Measurements from ENCODE around the gene ADGRG6. TPM values are rescaled to one million over a fixed set of nuclear protein-coding genes. Genes with fewer than 3 reads are reported as not detected.

The ADGRG6 gene
- total RNA-seq, 1 donor from 2014 or later: 7.7 TPM

- H3K27ac ChIP-seq: no peak overlapping the region
- H3K27me3 ChIP-seq: no peaks in the 10 kb centered on the region
- intact Hi-C loops (cut with DNase I): no loop called here
Measured at GRCh38 chr6:142378138-142378875, 76.5 kb downstream of the ADGRG6 start.

GRCh38 chr6:142380626-142381025, 78.8 kb downstream of the ADGRG6 start:
- Histone ChIP-seq H3K27me3 (no peaks in the 10 kb centered on the region), H3K4me1 (no peaks in the 10 kb centered on the region), H3K9me3 (no peaks in the 10 kb centered on the region), H3K36me3 (no peaks in the 10 kb centered on the region), H3K4me3 (no peak overlapping the region), H3K27ac (no peak overlapping the region)
- TF ChIP-seq CTCF (IDR thresholded peaks at IDR 0.05): no peak
- DNase-seq (ENCODE audit: low spot score in 2 of 2): peak in 1 of 2 donors; percentile 64
- intact Hi-C loops (cut with DNase I): no loop called here

More at GRCh38 chr6:142378138-142378875, 76.5 kb downstream of the ADGRG6 start:
- no peak for TF ChIP-seq CTCF (IDR thresholded peaks at IDR 0.05)
- DNase-seq (ENCODE audit: low spot score in 2 of 2): no peak
- Histone ChIP-seq H3K4me1 (no peaks in the 10 kb centered on the region), H3K36me3 (no peaks in the 10 kb centered on the region), H3K9me3 (no peaks in the 10 kb centered on the region), H3K4me3 (no peak overlapping the region)

- Histone ChIP-seq H3K27ac (no peak overlapping the region), H3K36me3 (no peaks in the 10 kb centered on the region), H3K9me3 (no peaks in the 10 kb centered on the region), H3K4me1 (no peaks in the 10 kb centered on the region), H3K4me3 (no peak overlapping the region), H3K27me3 (no peaks in the 10 kb centered on the region)
- intact Hi-C loops (cut with DNase I): no loop called here
- no peak for DNase-seq (ENCODE audit: low spot score in 2 of 2)
- no peak for TF ChIP-seq CTCF (IDR thresholded peaks at IDR 0.05)
Measured at GRCh38 chr6:142381181-142381580, 79.4 kb downstream of the ADGRG6 start.

GRCh38 chr6:142381845-142382378, 80.1 kb downstream of the ADGRG6 start:
- Histone ChIP-seq H3K9me3 (no peaks in the 10 kb centered on the region), H3K27me3 (no peaks in the 10 kb centered on the region), H3K27ac (no peak overlapping the region), H3K4me3 (no peak overlapping the region), H3K36me3 (no peaks in the 10 kb centered on the region), H3K4me1 (no peaks in the 10 kb centered on the region)
- intact Hi-C loops (cut with DNase I): no loop called here
- no peak for TF ChIP-seq CTCF (IDR thresholded peaks at IDR 0.05)
- no peak for DNase-seq (ENCODE audit: low spot score in 2 of 2)

- TF ChIP-seq CTCF (IDR thresholded peaks at IDR 0.05): no peak
- Histone ChIP-seq H3K27ac (no peak overlapping the region), H3K27me3 (no peaks in the 10 kb centered on the region), H3K36me3 (no peaks in the 10 kb centered on the region), H3K4me3 (no peak overlapping the region), H3K4me1 (no peaks in the 10 kb centered on the region), H3K9me3 (no peaks in the 10 kb centered on the region)
- no peak for DNase-seq (ENCODE audit: low spot score in 2 of 2)
- intact Hi-C loops (cut with DNase I): loop anchor here (5.0 kb wide), 1 partner anchor 227 kb away; no protein-coding TSS in a partner anchor
Measured at GRCh38 chr6:142384519-142385254, 82.9 kb downstream of the ADGRG6 start.

All from ascending aorta (tissue), 2 donors.